GM18858 (cell line): ENCODE data around the gene VIM.

Source experiments
- ATAC-seq: cut with Tn5 transposase; IDR thresholded peaks from one replicate; pipeline ENCODE4 v1.9.1; 2021; ENCODE audit not compliant: unreplicated experiment

The VIM gene

GRCh38 chr10:17209302-17209701 is 18.7 kb upstream of the VIM start:
- no peak for ATAC-seq

DNA sequence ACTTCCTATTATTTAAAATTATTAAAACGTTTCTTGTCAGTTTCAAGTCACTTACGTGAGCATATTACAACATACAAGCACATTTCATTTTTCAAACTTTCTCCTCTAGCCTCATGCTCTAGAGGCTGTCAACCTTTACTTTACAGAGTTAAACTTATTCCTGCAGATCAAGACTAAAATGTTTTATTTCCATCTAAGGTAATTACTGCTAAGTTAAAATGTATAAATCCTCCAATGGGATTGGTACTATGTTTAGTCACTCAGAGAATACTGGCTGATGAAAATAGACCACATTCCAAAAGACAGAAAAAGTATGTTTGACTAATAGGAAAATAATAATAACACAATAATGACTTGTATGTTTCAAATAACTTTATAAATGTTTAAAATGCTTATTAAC is 18.2 kb upstream of the VIM start:
- ATAC-seq, result no peak

DNA sequence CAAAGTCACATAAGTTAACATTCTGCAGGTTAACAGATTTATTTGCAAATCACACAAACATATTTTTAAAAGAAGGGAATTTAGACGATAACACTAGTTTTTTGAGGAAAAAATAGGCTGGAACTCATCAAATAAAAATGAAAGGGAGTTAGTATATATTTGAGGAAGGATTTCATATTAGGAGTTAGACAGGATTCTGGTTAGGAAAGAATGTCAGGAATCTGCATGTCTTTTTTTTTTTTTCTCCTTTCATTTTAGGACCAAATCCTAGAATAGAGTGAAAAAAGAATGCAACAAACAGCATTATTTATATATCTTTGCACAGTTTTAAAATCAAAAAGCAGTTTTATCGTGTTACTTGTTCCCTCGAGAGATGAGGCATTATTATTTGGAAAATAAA is 17.7 kb upstream of the VIM start:
- ATAC-seq, result no peak

- ATAC-seq, result no peak
These were observed 15.2 kb upstream of the VIM start for GRCh38 chr10:17212802-17213221.

- ATAC-seq, result no peak
These were observed 14.2 kb upstream of the VIM start for GRCh38 chr10:17213646-17214349.

DNA sequence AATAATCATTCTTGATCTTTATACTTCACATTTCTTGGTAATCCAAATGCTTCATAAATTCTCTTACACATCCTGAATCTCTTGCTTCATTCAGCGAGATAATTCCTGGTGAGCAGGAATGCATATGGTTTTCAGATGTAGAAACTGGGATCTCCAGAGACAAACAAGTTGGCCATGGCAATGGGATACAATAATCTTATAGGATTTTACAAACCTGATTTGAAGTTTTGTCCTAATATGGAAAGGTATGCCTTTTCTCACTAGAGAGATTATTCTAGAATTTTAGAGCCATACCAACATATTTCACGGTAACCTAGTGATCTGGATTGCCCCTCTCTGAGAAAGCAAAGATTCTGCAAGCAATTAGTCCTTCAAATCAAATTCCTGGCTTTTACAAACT is 13.5 kb upstream of the VIM start:
- ATAC-seq, result no peak

- ATAC-seq, result no peak
These were observed 12.9 kb upstream of the VIM start for GRCh38 chr10:17214971-17215781.

GRCh38 chr10:17215782-17216122 is 12.3 kb upstream of the VIM start:
- no peak for ATAC-seq

DNA sequence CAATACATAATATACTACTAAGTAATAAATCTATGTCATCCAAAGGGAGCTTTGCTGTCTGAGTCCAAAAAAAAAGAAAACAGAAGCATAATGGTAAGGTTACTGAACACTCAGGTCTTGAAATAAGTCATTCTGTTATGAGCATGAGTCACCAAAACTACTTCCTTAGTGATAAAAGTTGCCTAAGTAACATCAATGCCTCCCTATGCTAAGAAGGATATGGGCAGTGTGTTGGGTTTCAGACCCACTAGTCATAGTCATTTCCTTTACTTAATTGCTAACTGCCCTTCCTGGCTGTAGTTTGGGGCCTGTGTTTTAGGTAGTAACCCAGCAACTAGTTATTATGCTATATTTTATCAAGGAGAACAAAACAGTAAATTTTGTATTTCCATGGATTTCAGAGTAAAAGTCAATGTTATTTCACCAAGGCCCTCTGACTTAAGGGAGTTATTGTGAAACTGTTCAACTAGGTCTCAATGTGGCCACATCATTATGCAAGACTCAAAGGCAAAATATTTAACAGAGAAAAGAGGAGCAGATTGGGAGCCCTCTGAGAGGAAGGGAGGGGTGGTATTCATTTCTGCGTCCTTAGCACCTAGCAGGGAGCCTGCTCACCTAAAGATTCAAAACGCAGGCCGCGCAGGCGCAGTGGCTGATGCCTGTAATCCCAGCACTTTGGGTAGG is 11.7 kb upstream of the VIM start:
- ATAC-seq, result peak; percentile 99

DNA sequence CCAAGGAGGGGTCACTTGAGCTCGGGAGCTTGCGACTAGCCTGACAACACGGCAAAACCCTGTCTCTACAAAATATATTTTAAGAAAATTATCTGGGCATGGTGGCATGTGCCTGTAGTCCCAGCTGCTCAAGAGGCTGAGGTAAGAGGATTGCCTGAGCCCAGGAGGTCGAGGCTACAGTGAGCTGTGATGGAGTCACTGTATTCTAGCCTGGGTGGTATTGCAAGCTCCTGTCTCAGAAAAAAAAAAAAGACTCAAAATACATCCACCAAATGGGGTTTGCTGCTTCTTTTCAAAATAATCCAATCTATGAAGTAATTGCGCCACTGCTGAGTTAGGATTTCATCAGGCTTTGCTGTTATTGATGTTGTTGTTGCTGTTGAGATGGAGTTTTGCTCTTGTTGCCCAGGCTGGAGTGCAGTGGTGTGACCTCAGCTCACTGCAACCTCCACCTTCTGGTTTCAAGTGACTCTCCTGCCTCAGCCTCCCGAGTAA is 11.1 kb upstream of the VIM start:
- ATAC-seq, result no peak

DNA sequence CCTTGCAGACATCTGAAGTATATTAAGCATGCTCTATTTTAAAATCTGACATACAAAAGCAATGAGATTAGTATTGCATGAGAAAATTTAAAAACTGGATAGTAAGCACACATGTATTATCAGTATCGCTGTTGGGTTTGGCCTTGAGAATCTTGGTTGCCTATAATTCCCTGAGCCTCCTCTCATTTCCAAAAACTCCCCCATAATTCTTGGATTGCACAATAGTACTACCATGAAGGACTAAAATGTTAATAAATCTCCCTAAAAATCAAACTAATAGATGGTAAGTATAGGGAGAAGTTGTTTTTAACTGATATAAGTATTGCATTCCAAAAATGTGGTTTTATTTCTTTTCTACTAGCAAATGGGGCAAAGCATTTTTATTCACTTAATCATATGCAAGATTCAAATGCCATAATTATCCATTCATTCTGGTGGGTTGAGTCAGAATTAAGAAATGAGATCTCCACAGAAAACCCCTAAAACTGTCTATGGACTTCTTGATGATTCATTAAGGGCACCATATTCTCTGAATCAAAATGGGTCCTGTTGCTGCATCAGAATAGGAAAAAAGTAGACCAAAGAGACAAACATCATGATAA is 10.3 kb upstream of the VIM start:
- no peak for ATAC-seq

DNA sequence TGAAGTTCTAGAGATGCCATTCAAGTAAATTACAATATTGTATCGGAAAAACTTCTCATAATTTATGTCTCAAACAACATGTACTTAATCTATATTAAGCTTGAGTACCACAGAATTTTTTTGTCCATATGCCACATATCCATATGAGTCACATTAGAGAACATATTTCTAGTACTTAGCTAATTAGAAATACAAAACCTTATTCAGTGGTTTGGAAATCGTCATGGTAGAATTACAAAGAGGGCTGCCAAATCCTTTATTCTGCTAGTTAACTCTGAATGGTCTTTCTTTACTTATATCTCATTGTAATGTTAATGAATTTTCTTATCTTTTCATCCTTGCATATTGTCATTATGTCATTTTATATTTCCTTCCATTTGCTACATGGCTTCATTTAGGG is 9.0 kb upstream of the VIM start:
- ATAC-seq, result no peak

- ATAC-seq, result no peak
These were observed 7.4 kb upstream of the VIM start for GRCh38 chr10:17220652-17221100.

DNA sequence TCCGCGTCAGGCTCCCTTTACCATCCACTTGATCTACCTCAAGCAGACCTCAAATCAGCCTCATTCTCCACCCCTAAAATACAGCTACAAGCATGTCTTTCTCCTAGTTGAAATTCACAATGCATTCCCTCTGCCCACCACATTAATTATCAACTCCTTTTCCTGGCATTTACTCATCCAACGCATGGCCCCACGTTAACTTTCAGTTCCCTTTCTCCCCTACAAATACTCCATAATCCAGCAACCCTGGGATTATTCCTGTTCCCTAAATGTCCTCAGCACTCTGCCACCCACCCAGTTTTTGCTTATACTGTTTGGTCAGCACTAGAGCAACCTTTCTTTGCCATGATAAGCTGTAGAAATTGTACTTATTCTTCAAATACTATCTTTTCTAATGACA is 5.7 kb upstream of the VIM start:
- ATAC-seq, result no peak

GRCh38 chr10:17225808-17226207 is 2.2 kb upstream of the VIM start:
- ATAC-seq, result no peak

DNA sequence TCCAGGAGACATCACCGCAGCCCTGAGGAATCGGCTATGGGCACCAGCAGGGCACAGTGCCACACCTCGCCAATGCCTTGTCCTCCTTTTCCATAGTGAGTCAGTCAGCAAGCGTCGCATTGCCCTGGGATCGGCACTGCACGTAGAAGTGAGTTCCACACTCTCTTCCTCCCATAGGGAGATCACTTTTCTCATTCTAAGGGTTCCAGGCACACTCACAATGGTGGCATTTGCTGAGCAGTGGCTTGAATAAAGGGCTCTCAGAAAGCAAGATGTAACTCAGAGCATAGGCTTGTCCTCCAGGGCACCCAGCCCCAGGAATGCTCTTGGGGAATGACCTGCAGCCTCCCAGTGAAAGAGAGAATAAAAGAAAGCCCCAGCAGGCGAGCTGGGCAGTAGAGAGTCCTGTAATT is 1.1 kb upstream of the VIM start:
- ATAC-seq, result no peak

DNA sequence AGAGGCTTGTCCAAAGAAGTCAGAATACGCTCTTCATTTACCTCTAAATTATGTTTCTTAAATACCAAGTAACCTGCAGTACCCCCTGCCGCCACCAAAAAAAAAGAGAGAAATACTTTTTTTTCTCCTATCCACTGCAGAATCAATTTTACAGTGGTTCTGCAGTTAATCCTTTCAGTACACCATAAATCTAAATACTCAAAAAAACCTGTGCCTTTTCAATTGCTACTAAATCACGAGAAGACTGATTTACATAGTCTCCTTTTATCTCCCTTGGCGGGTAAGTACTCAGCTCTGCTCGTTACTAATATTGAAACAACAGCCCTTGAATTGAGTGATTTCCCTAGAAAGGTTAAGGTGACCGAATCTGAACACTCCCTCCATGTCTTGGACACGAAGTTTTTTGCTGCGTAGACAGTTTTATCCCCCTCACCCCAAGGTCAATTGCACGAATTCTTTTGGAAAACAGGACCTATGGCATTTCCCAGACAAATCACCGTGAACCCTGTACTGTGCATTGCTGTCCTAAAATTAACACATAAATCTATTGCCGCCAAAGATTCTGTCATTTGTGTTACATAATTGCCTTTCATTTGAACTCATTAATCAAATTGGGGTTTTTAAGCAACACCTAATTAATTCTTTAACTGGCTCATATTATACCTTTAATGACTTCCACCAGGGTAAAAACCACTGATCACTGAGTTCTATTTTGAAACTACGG is 512 bp upstream of the VIM start:
- peak; percentile 33 for ATAC-seq

- no peak for ATAC-seq
These were observed 1.1 kb downstream of the VIM start for GRCh38 chr10:17229016-17229716.

DNA sequence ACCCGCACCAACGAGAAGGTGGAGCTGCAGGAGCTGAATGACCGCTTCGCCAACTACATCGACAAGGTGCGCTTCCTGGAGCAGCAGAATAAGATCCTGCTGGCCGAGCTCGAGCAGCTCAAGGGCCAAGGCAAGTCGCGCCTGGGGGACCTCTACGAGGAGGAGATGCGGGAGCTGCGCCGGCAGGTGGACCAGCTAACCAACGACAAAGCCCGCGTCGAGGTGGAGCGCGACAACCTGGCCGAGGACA is 1.6 kb downstream of the VIM start:
- ATAC-seq, result peak; percentile 1

DNA sequence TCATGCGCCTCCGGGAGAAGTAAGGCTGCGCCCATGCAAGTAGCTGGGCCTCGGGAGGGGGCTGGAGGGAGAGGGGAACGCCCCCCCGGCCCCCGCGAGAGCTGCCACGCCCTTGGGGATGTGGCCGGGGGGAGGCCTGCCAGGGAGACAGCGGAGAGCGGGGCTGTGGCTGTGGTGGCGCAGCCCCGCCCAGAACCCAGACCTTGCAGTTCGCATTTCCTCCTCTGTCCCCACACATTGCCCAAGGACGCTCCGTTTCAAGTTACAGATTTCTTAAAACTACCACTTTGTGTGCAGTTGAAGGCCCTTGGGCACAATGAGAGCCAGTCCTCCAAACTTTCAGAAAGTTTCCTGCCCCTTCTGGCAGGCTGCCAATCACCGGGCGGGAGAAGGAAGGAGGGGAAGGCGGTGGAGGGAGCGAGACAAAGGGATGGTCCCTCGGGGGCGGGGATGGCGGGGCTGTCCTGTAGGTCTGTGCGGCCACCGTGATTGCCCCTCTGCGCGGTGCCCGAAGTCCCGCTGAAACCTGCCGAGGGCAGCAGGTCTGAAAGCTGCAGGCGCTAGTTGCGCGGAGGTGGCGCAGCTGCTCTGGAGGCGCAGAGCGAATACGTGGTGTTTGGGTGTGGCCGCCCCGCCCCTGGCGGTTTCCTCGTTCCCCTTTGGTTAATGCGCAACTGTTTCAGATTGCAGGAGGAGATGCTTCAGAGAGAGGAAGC is 2.1 kb downstream of the VIM start:
- peak; percentile 46 for ATAC-seq
